Erythroblast (primary cell): Measurements from ENCODE around the gene KLF13.

ENCODE experiments used
- GATA1 ChIP-seq: IDR thresholded peaks from 2 replicates; pipeline ENCODE4 v1.6.1; 2011; ENCODE audit warnings: low read depth, mild to moderate bottlenecking, control low read depth, low read length, moderate library complexity
- POLR2A ChIP-seq: IDR thresholded peaks from 2 replicates; pipeline ENCODE4 v1.6.1; 2011; ENCODE audit warnings: mild to moderate bottlenecking, low read length

- TF ChIP-seq POLR2A (no peak), GATA1 (no peak)
Measured at GRCh38 chr15:31316135-31316795, 10.4 kb upstream of the KLF13 start.
